HG02678 (cell line): ENCODE data around the gene PDE8A.
"Not testable (repeated sequence)": the region's sequence is repeated elsewhere in the genome, so short reads cannot be mapped to it uniquely, and the experiment has no call there.

Source experiments
- ATAC-seq: cut with Tn5 transposase; IDR thresholded peaks from one replicate; pipeline ENCODE4 v1.9.1; 2021; ENCODE audit warnings: mild to moderate bottlenecking, moderate library complexity; ENCODE audit not compliant: unreplicated experiment

PDE8A gene

GRCh38 chr15:85009435-85009834 lies 27.8 kb downstream of the PDE8A start:
- no peak for ATAC-seq

GRCh38 chr15:85010071-85010385 lies 28.4 kb downstream of the PDE8A start:
- ATAC-seq = no peak

- ATAC-seq = no peak
These were observed 28.9 kb downstream of the PDE8A start for GRCh38 chr15:85010386-85011159.

- ATAC-seq = no peak
These were observed 29.5 kb downstream of the PDE8A start for GRCh38 chr15:85011160-85011571.

GRCh38 chr15:85011724-85012123 lies 30.1 kb downstream of the PDE8A start:
- ATAC-seq = not testable (repeated sequence)

GRCh38 chr15:85013785-85014184 lies 32.1 kb downstream of the PDE8A start:
- no peak for ATAC-seq

- no peak for ATAC-seq
These were observed 33.3 kb downstream of the PDE8A start for GRCh38 chr15:85014932-85015331.

- no peak for ATAC-seq
These were observed 34.6 kb downstream of the PDE8A start for GRCh38 chr15:85016275-85016674.

GRCh38 chr15:85019815-85020590 lies 38.3 kb downstream of the PDE8A start:
- ATAC-seq = no peak

- ATAC-seq = no peak
These were observed 39.8 kb downstream of the PDE8A start for GRCh38 chr15:85021409-85021808.

GRCh38 chr15:85022860-85023403 lies 41.3 kb downstream of the PDE8A start:
- ATAC-seq = no peak

GRCh38 chr15:85024003-85024402 lies 42.3 kb downstream of the PDE8A start:
- no peak for ATAC-seq

- ATAC-seq = peak; percentile 31
These were observed 43.1 kb downstream of the PDE8A start for GRCh38 chr15:85024509-85025336.

- ATAC-seq = no peak
These were observed 44.0 kb downstream of the PDE8A start for GRCh38 chr15:85025516-85026251.

GRCh38 chr15:85026304-85027032 lies 44.8 kb downstream of the PDE8A start:
- no peak for ATAC-seq

- ATAC-seq = no peak
These were observed 45.4 kb downstream of the PDE8A start for GRCh38 chr15:85027033-85027380.

- ATAC-seq = no peak
These were observed 45.8 kb downstream of the PDE8A start for GRCh38 chr15:85027421-85027820.

GRCh38 chr15:85028416-85028815 lies 46.8 kb downstream of the PDE8A start:
- ATAC-seq = no peak

- ATAC-seq = no peak
These were observed 47.6 kb downstream of the PDE8A start for GRCh38 chr15:85029221-85029620.
